Inferior parietal cortex (tissue), 1 donor: ENCODE data around the gene PHTF2.
"Not testable (repeated sequence)": the region's sequence is repeated elsewhere in the genome, so short reads cannot be mapped to it uniquely, and the experiment has no call there.

Experiments used
- DNase-seq: peaks from one replicate; pipeline ENCODE4 v3.0.0-alpha.2; 2016; ENCODE audit errors: extremely low spot score

Gene PHTF2

GRCh38 chr7:77830649-77831355, 32.2 kb downstream of the PHTF2 start:
- no peak for DNase-seq

GRCh38 chr7:77831481-77831880, 32.9 kb downstream of the PHTF2 start:
- no peak for DNase-seq

- no peak for DNase-seq
Observed at GRCh38 chr7:77831953-77832352, 33.4 kb downstream of the PHTF2 start.

- DNase-seq: no peak
Observed at GRCh38 chr7:77833136-77833535, 34.6 kb downstream of the PHTF2 start.

- DNase-seq: not testable (repeated sequence)
Observed at GRCh38 chr7:77836425-77836824, 37.9 kb downstream of the PHTF2 start.

GRCh38 chr7:77837275-77837674, 38.7 kb downstream of the PHTF2 start:
- no peak for DNase-seq

- DNase-seq: no peak
Observed at GRCh38 chr7:77837966-77838365, 39.4 kb downstream of the PHTF2 start.

- no peak for DNase-seq
Observed at GRCh38 chr7:77838929-77839491, 40.4 kb downstream of the PHTF2 start.

GRCh38 chr7:77839919-77840318, 41.3 kb downstream of the PHTF2 start:
- no peak for DNase-seq

GRCh38 chr7:77843194-77843593, 44.6 kb downstream of the PHTF2 start:
- DNase-seq: no peak

GRCh38 chr7:77846317-77847092, 47.9 kb downstream of the PHTF2 start:
- DNase-seq: no peak

- no peak for DNase-seq
Observed at GRCh38 chr7:77855371-77856083, 57.0 kb downstream of the PHTF2 start.

GRCh38 chr7:77858278-77858677, 59.7 kb downstream of the PHTF2 start:
- DNase-seq: no peak

- no peak for DNase-seq
Observed at GRCh38 chr7:77859343-77859742, 60.8 kb downstream of the PHTF2 start.

- DNase-seq: no peak
Observed at GRCh38 chr7:77862691-77863090, 64.1 kb downstream of the PHTF2 start.

- no peak for DNase-seq
Observed at GRCh38 chr7:77863860-77864259, 65.3 kb downstream of the PHTF2 start.

GRCh38 chr7:77866370-77866769, 67.8 kb downstream of the PHTF2 start:
- DNase-seq: no peak

- no peak for DNase-seq
Observed at GRCh38 chr7:77866786-77867536, 68.4 kb downstream of the PHTF2 start.

- DNase-seq: no peak
Observed at GRCh38 chr7:77867537-77867865, 68.9 kb downstream of the PHTF2 start.

GRCh38 chr7:77872256-77872655, 73.7 kb downstream of the PHTF2 start:
- DNase-seq: not testable (repeated sequence)

GRCh38 chr7:77873416-77874327, 75.1 kb downstream of the PHTF2 start:
- not testable (repeated sequence) for DNase-seq
